ENCODE data around the gene SELENOO. TPM values are rescaled to one million over a fixed set of nuclear protein-coding genes. Genes with fewer than 3 reads are reported as not detected.

The SELENOO gene
- total RNA-seq, 1 experiment from 2014 or later: 34.3 TPM

- BruUV-seq (replicated peaks): no TSS peak
- POLR2A ChIA-PET: no interaction called here
- Histone ChIP-seq H3K4me3 (ENCODE audit: low read depth in 2 of 2, low read length in 2 of 2) (no peak overlapping the region), H3K27ac (ENCODE audit: low read length) (no peak overlapping the region), H3K36me3 (ENCODE audit: control insufficient read depth, insufficient read depth, low read length) (no peaks in the 10 kb centered on the region), H3K4me1 (ENCODE audit: control insufficient read depth, insufficient read depth, low read length) (peaks cover 22% of the 10 kb centered on the region), H3K27me3 (ENCODE audit: control insufficient read depth, insufficient read depth, low read length) (no peaks in the 10 kb centered on the region), H3K9me3 (ENCODE audit: control insufficient read depth, insufficient read depth, low read depth, low read length) (no peaks in the 10 kb centered on the region)
- ATAC-seq (no peak), DNase-seq (ENCODE audit: low read depth, low spot score) (no peak)
- TF ChIP-seq POLR2AphosphoS5 (IDR thresholded peaks at IDR 0.05; ENCODE audit: low read depth, low read length): no peak
- TF ChIP-seq REST (IDR thresholded peaks at IDR 0.05; ENCODE audit: insufficient read depth in 1 of 2, low read depth in 2 of 2, low read length in 1 of 2): no peak
- TF ChIP-seq CTCF (IDR thresholded peaks at IDR 0.05): no peak
- CTCF ChIA-PET: no interaction called here
- intact Hi-C loops (cut with micrococcal nuclease; ENCODE audit: unreplicated experiment) (loop anchor here (5.0 kb wide), 1 partner anchor 47 kb away; no protein-coding TSS in a partner anchor), in situ Hi-C loops (cut with HindIII; ENCODE audit: low pct_unique_long_range_greater_than_20kb, low sequenced_read_pairs) (no loop called here)
These were observed 6.6 kb upstream of the SELENOO start for GRCh38 chr22:50194037-50194805.

- CTCF ChIA-PET: no interaction called here
- H3K9me3 ChIP-seq (ENCODE audit: control insufficient read depth, insufficient read depth, low read depth, low read length): no peaks in the 10 kb centered on the region
- ATAC-seq: no peak
- no peak overlapping the region for H3K27ac ChIP-seq (ENCODE audit: low read length)
- TF ChIP-seq REST (IDR thresholded peaks at IDR 0.05; ENCODE audit: insufficient read depth in 1 of 2, low read depth in 2 of 2, low read length in 1 of 2) (no peak), CTCF (IDR thresholded peaks at IDR 0.05) (no peak), TCF7L2 (IDR thresholded peaks at IDR 0.05; ENCODE audit: low read depth, low read length) (no peak), POLR2AphosphoS5 (IDR thresholded peaks at IDR 0.05; ENCODE audit: low read depth, low read length) (no peak), SIN3A (IDR thresholded peaks at IDR 0.05; ENCODE audit: borderline replicate concordance, insufficient read depth, low read depth, low read length) (no peak)
- no peak overlapping the region for H3K4me3 ChIP-seq (ENCODE audit: low read depth in 2 of 2, low read length in 2 of 2)
- peaks cover 10% of the 10 kb centered on the region for H3K4me1 ChIP-seq (ENCODE audit: control insufficient read depth, insufficient read depth, low read length)
- H3K27me3 ChIP-seq (ENCODE audit: control insufficient read depth, insufficient read depth, low read length): no peaks in the 10 kb centered on the region
- no peak for DNase-seq (ENCODE audit: low read depth, low spot score)
- no TSS peak for BruUV-seq (replicated peaks)
- intact Hi-C loops (cut with micrococcal nuclease; ENCODE audit: unreplicated experiment): no loop called here
- no peaks in the 10 kb centered on the region; the same call in 1 of the 2 replicates for H3K36me3 ChIP-seq (ENCODE audit: control insufficient read depth, insufficient read depth, low read length)
- in situ Hi-C loops (cut with HindIII; ENCODE audit: low pct_unique_long_range_greater_than_20kb, low sequenced_read_pairs): no loop called here
- POLR2A ChIA-PET: no interaction called here
These were observed 4.6 kb upstream of the SELENOO start for GRCh38 chr22:50196256-50196655.
